SK-N-SH (cell line): ENCODE data around the gene DOCK3. TPM values are rescaled to one million over a fixed set of nuclear protein-coding genes. Genes with fewer than 3 reads are reported as not detected.

ENCODE experiments used
- CTCF ChIA-PET: fragments of 300-600, 350-600 bp; formaldehyde crosslinking; extraction: SDS; loops from one replicate; lab custom pipeline; 2021; lab: Yijun Ruan, JAX
- POLR2A ChIA-PET: fragments of 350-600 bp; sonication (Branson Sonifier 250); formaldehyde crosslinking; extraction: SDS; loops from one replicate; lab custom pipeline; 2020; ENCODE audit warnings: antibody characterized with exemption, inconsistent platforms; lab: Yijun Ruan, JAX
- DNase-seq: peaks from one replicate; pipeline ENCODE4 v3.0.0; 2012
- H2AFZ ChIP-seq: fragments of 200-600 bp; sonication (generic); 2 replicates; pipeline ENCODE4 v1.8.1; 2016; ENCODE audit warnings: antibody characterized with exemption, mild to moderate bottlenecking, low read depth
- H3F3A ChIP-seq: fragments of 200-600 bp; sonication (generic); replicated peaks from 2 replicates; pipeline ENCODE3; 2016; ENCODE audit warnings: antibody characterized with exemption, mild to moderate bottlenecking; ENCODE audit not compliant: insufficient read depth
- H3K27ac ChIP-seq, 2 experiments: fragments of 200-500 bp in 1 of 2; fragments of 200-600 bp in 1 of 2; sonication (Bioruptor generic) in 1 of 2; sonication (generic), shearing (Covaris generic) in 1 of 2; 2 replicates each; pipeline versions ENCODE4 v1.5.1 to v1.6.1; 2014 to 2016; ENCODE audit warnings: low read depth in 2 of 2, inconsistent platforms in 1 of 2, low read length in 1 of 2, mild to moderate bottlenecking in 1 of 2, mixed read lengths in 1 of 2
- H3K27me3 ChIP-seq: fragments of 200-600 bp; sonication (generic), shearing (Covaris generic); 2 replicates; pipeline ENCODE4 v1.6.1; 2016; ENCODE audit warnings: mixed run types; ENCODE audit not compliant: insufficient read depth
- H3K36me3 ChIP-seq, 2 experiments: fragments of 200-500 bp in 1 of 2; fragments of 200-600 bp in 1 of 2; sonication (Bioruptor generic) in 1 of 2; sonication (generic) in 1 of 2; replicated peaks in 1 of 2; 2 replicates each; pipeline versions ENCODE3 to v1.5.1; 2014 to 2016; ENCODE audit warnings: low read length in 1 of 2, mild to moderate bottlenecking in 1 of 2; ENCODE audit not compliant: insufficient read depth in 2 of 2, control insufficient read depth in 1 of 2
- H3K4me1 ChIP-seq, 2 experiments: fragments of 200-500 bp in 1 of 2; fragments of 200-600 bp in 1 of 2; sonication (Bioruptor generic) in 1 of 2; sonication (generic), shearing (Covaris generic) in 1 of 2; 2 replicates each; pipeline versions ENCODE4 v1.5.1 to v1.6.1; 2014 to 2016; ENCODE audit warnings: low read depth in 1 of 2, low read length in 1 of 2, mixed run types in 1 of 2; ENCODE audit not compliant: insufficient read depth in 2 of 2, control insufficient read depth in 1 of 2
- H3K4me2 ChIP-seq: fragments of 200-600 bp; sonication (generic), shearing (Covaris generic); 2 replicates; pipeline ENCODE4 v1.6.1; 2017; ENCODE audit warnings: mixed run types
- H3K4me3 ChIP-seq, 2 experiments: fragments of 200-500 bp in 1 of 2; fragments of 200-600 bp in 1 of 2; sonication (Bioruptor generic) in 1 of 2; sonication (generic), shearing (Covaris generic) in 1 of 2; 2 replicates each; pipeline versions ENCODE4 v1.5.1 to v1.8.1; 2014 to 2016; ENCODE audit warnings: low read depth in 2 of 2, inconsistent platforms in 1 of 2, low read length in 1 of 2, mild to moderate bottlenecking in 1 of 2, mixed read lengths in 1 of 2, moderate library complexity in 1 of 2
- H3K79me2 ChIP-seq: fragments of 200-600 bp; sonication (generic); 2 replicates; pipeline ENCODE4 v1.8.1; 2017; ENCODE audit warnings: mild to moderate bottlenecking; ENCODE audit not compliant: insufficient read depth
- H3K9ac ChIP-seq: fragments of 200-600 bp; sonication (generic); 2 replicates; pipeline ENCODE4 v1.6.1; 2017; ENCODE audit warnings: mixed run types
- H3K9me2 ChIP-seq: fragments of 200-600 bp; sonication (generic); 2 replicates; pipeline ENCODE4 v1.6.1; 2017; ENCODE audit warnings: mixed run types
- H3K9me3 ChIP-seq: fragments of 200-600 bp; sonication (generic); 2 replicates; pipeline ENCODE4 v1.6.1; 2017; ENCODE audit warnings: mixed run types, mild to moderate bottlenecking, moderate library complexity
- H4K20me1 ChIP-seq: fragments of 200-600 bp; sonication (generic); 2 replicates; pipeline ENCODE4 v1.6.1; 2017; ENCODE audit warnings: mild to moderate bottlenecking, mixed run types; ENCODE audit not compliant: insufficient read depth
- CHD2 ChIP-seq: fragments of 150-350 bp; IDR thresholded peaks from 2 replicates; pipeline ENCODE4 v1.6.1; 2018; ENCODE audit warnings: low read length; ENCODE audit not compliant: partially characterized antibody
- ELF1 ChIP-seq: IDR thresholded peaks from 2 replicates; pipeline ENCODE4 v1.4.0; 2012
- EZH2phosphoT487 ChIP-seq: fragments of 200-600 bp; sonication (generic); IDR thresholded peaks from 2 replicates; pipeline ENCODE4 v1.6.1; 2017; ENCODE audit warnings: low read depth, mixed run types, mild to moderate bottlenecking, antibody characterized with exemption, moderate library complexity, borderline replicate concordance
- FOXM1 ChIP-seq: IDR thresholded peaks from 2 replicates; pipeline ENCODE4 v1.4.0; 2012; ENCODE audit warnings: low read depth, mild to moderate bottlenecking
- NFIC ChIP-seq: IDR thresholded peaks from 2 replicates; pipeline ENCODE4 v1.4.0; 2012; ENCODE audit warnings: borderline replicate concordance
- NRF1 ChIP-seq: IDR thresholded peaks from 2 replicates; pipeline ENCODE4 v1.6.1; 2012; ENCODE audit warnings: low read depth, mild to moderate bottlenecking, low read length
- RAD21 ChIP-seq: IDR thresholded peaks from 2 replicates; pipeline ENCODE4 v1.6.1; 2012; ENCODE audit warnings: mild to moderate bottlenecking, low read length
- RFX5 ChIP-seq: IDR thresholded peaks from 2 replicates; pipeline ENCODE4 v1.6.1; 2012; ENCODE audit warnings: mild to moderate bottlenecking, improper control_type of control experiment, low read length
- SMC3 ChIP-seq: IDR thresholded peaks from 2 replicates; pipeline ENCODE4 v1.6.1; 2012; ENCODE audit warnings: low read depth, low read length, improper control_type of control experiment
- TEAD4 ChIP-seq: IDR thresholded peaks from 2 replicates; pipeline ENCODE4 v1.4.0; 2012; ENCODE audit warnings: mild to moderate bottlenecking, borderline replicate concordance; ENCODE audit not compliant: insufficient read depth
- USF1 ChIP-seq: IDR thresholded peaks from 2 replicates; pipeline ENCODE4 v1.4.0; 2012; ENCODE audit warnings: low read depth, borderline replicate concordance
- USF2 ChIP-seq: fragments of 150-350 bp; IDR thresholded peaks from 2 replicates; pipeline ENCODE4 v1.6.1; 2017; ENCODE audit warnings: antibody characterized with exemption, low read length, low read depth, borderline replicate concordance
- ZBTB33 ChIP-seq: IDR thresholded peaks from 2 replicates; pipeline ENCODE4 v1.4.0; 2012; ENCODE audit warnings: low read depth, borderline replicate concordance
- WGBS: methylation state at CpG from one replicate; pipeline ENCODE4 v1.1.6; 2017; ENCODE audit warnings: low lambda C conversion rate; 5-methylcytosine and 5-hydroxymethylcytosine counted together
- polyA plus RNA-seq, 3 experiments: library from polyadenylated mRNA; depleted of rRNA; stranded (reverse); fragments of >200 nt; gene quantifications; 2 replicates each; pipeline ENCODE4 v1.2.3, GENCODE V29; 2012
- TF ChIP-seq, protein P1 (sequence below): IDR thresholded peaks from 2 replicates; pipeline ENCODE4; 2012

Gene DOCK3
- polyA plus RNA-seq, 1 of the 3 experiments (the other 2 are of a cell fraction) = 0.05 TPM

GRCh38 chr3:51332156-51332555 is 657.4 kb downstream of the DOCK3 start:
- Histone ChIP-seq H4K20me1 (no peaks in the 10 kb centered on the region), H3K79me2 (no peaks in the 10 kb centered on the region), H3K4me3 (no peak overlapping the region), H3K27me3 (no peaks in the 10 kb centered on the region; the same call in 1 of the 2 replicates), H3K4me1 (no peaks in the 10 kb centered on the region), H3K27ac (no peak overlapping the region), H3K9me2 (no peaks in the 10 kb centered on the region), H3K9me3 (no peaks in the 10 kb centered on the region), H3F3A (no peaks in the 10 kb centered on the region), H3K36me3 (no peaks in the 10 kb centered on the region), H2AFZ (no peak overlapping the region), H3K4me2 (no peak overlapping the region), H3K9ac (no peak overlapping the region)
- CTCF ChIA-PET = interaction anchor here (0.7 to 1.0 kb wide), 2 partner anchors 716 kb away, joined by 3 read pairs; no protein-coding TSS in a partner anchor
- TF ChIP-seq RFX5 = no peak
- no peak for TF ChIP-seq TEAD4
- no peak for TF ChIP-seq ELF1
- WGBS = 60% methylated on average over 1 of the region's 1 CpG
- POLR2A ChIA-PET = no interaction called here
- DNase-seq = no peak

DNA sequence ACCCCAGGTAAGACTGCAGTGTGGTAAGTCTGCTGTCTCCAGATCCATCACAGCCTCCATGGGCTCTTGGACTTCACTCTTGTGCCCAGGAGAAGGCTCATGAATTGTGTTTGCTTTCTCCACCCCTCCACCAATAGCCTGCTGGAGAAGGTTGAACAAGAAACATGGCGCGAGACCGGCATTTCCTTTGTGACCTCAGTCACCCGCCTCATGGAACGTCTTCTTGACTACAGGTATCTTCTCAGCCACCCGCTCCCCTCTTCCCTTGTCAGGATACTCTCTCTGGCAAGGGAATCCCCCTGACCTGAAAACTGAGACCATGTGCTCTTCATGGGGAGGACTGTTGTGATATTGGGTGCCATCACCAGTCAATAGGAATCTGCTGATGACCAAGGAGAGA is 658.3 kb downstream of the DOCK3 start:
- Histone ChIP-seq H3K27me3 (no peaks in the 10 kb centered on the region; the same call in 1 of the 2 replicates), H3K79me2 (no peaks in the 10 kb centered on the region), H3K9ac (no peak overlapping the region), H3F3A (no peaks in the 10 kb centered on the region), H3K9me3 (no peaks in the 10 kb centered on the region), H3K4me2 (no peak overlapping the region), H3K4me1 (no peaks in the 10 kb centered on the region), H4K20me1 (no peaks in the 10 kb centered on the region), H3K27ac (no peak overlapping the region), H3K4me3 (no peak overlapping the region), H2AFZ (no peak overlapping the region), H3K9me2 (no peaks in the 10 kb centered on the region), H3K36me3 (no peaks in the 10 kb centered on the region)
- TF ChIP-seq ZBTB33 (no peak), CHD2 (no peak), USF2 (no peak), RAD21 (no peak), SMC3 (no peak), NFIC (no peak), NRF1 (no peak), FOXM1 (no peak), USF1 (no peak), EZH2phosphoT487 (no peak)
- TF ChIP-seq, protein P1, sequence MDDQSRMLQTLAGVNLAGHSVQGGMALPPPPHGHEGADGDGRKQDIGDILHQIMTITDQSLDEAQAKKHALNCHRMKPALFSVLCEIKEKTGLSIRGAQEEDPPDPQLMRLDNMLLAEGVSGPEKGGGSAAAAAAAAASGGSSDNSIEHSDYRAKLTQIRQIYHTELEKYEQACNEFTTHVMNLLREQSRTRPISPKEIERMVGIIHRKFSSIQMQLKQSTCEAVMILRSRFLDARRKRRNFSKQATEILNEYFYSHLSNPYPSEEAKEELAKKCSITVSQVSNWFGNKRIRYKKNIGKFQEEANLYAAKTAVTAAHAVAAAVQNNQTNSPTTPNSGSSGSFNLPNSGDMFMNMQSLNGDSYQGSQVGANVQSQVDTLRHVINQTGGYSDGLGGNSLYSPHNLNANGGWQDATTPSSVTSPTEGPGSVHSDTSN = no peak
- POLR2A ChIA-PET = interaction anchor here (0.6 kb wide), 1 partner anchor 700 kb away, joined by 6 read pairs; no protein-coding TSS in a partner anchor
- WGBS = 74% methylated on average over 6 of the region's 6 CpGs
- CTCF ChIA-PET = interaction anchor here (0.7 to 1.5 kb wide), 2 partner anchors 361 to 717 kb away, joined by 3 to 4 read pairs; no protein-coding TSS in a partner anchor
- DNase-seq = no peak
